ENCODE data around the gene RDH13.
"Not testable (repeated sequence)": the region's sequence is repeated elsewhere in the genome, so short reads cannot be mapped to it uniquely, and the experiment has no call there.

RDH13 gene

GRCh38 chr19:55079400-55080038 lies 16.6 kb upstream of the RDH13 start:
- no peak for DNase-seq (ENCODE audit: low read depth in 2 of 2, low spot score in 1 of 2)

GRCh38 chr19:55078996-55079395 lies 16.0 kb upstream of the RDH13 start:
- no peak for DNase-seq (ENCODE audit: low read depth in 2 of 2, low spot score in 1 of 2)

- no peak for DNase-seq (ENCODE audit: low read depth in 2 of 2, low spot score in 1 of 2)
These were observed 14.2 kb upstream of the RDH13 start for GRCh38 chr19:55077106-55077505.

- DNase-seq (ENCODE audit: low read depth in 2 of 2, low spot score in 1 of 2) = no peak
These were observed 13.4 kb upstream of the RDH13 start for GRCh38 chr19:55076321-55076720.

GRCh38 chr19:55075371-55075998 lies 12.5 kb upstream of the RDH13 start, which contains the start of gene EPS8L1:
TSS of gene EPS8L1 (plus strand) at chr19:55075869. CDS start at chr19:55076445, 576 bp downstream.
- no peak for DNase-seq (ENCODE audit: low read depth in 2 of 2, low spot score in 1 of 2)

- DNase-seq (ENCODE audit: low read depth in 2 of 2, low spot score in 1 of 2) = no peak
These were observed 9.0 kb upstream of the RDH13 start for GRCh38 chr19:55071913-55072312.

- no peak for DNase-seq (ENCODE audit: low read depth in 2 of 2, low spot score in 1 of 2)
These were observed 8.2 kb upstream of the RDH13 start for GRCh38 chr19:55071129-55071502.

GRCh38 chr19:55070466-55071128 lies 7.6 kb upstream of the RDH13 start:
- DNase-seq (ENCODE audit: low read depth in 2 of 2, low spot score in 1 of 2) = no peak

- DNase-seq (ENCODE audit: low read depth in 2 of 2, low spot score in 1 of 2) = no peak
These were observed 6.9 kb upstream of the RDH13 start for GRCh38 chr19:55069865-55070197.

- DNase-seq (ENCODE audit: low read depth in 2 of 2, low spot score in 1 of 2) = no peak
These were observed 6.3 kb upstream of the RDH13 start for GRCh38 chr19:55068950-55069864.

- no peak for DNase-seq (ENCODE audit: low read depth in 2 of 2, low spot score in 1 of 2)
These were observed 4.9 kb upstream of the RDH13 start for GRCh38 chr19:55067869-55068268.

- DNase-seq (ENCODE audit: low read depth in 2 of 2, low spot score in 1 of 2) = no peak
These were observed 3.3 kb upstream of the RDH13 start for GRCh38 chr19:55066107-55066709.

- not testable (repeated sequence) for DNase-seq (ENCODE audit: low read depth in 2 of 2, low spot score in 1 of 2)
These were observed 2.6 kb upstream of the RDH13 start for GRCh38 chr19:55065516-55065915.

GRCh38 chr19:55063492-55063843 lies 520 bp upstream of the RDH13 start:
- DNase-seq (ENCODE audit: low read depth in 2 of 2, low spot score in 1 of 2) = no peak

- not testable (repeated sequence) for DNase-seq (ENCODE audit: low read depth in 2 of 2, low spot score in 1 of 2)
These were observed 2.7 kb downstream of the RDH13 start for GRCh38 chr19:55060287-55060686.

- DNase-seq (ENCODE audit: low read depth in 2 of 2, low spot score in 1 of 2) = no peak
These were observed 4.0 kb downstream of the RDH13 start for GRCh38 chr19:55058781-55059610.

- no peak for DNase-seq (ENCODE audit: low read depth in 2 of 2, low spot score in 1 of 2)
These were observed 6.1 kb downstream of the RDH13 start for GRCh38 chr19:55056827-55057226.

GRCh38 chr19:55053735-55054134 lies 9.2 kb downstream of the RDH13 start:
- no peak for DNase-seq (ENCODE audit: low read depth in 2 of 2, low spot score in 1 of 2)

GRCh38 chr19:55050749-55051532 lies 12.0 kb downstream of the RDH13 start:
- DNase-seq (ENCODE audit: low read depth in 2 of 2, low spot score in 1 of 2) = no peak

- no peak for DNase-seq (ENCODE audit: low read depth in 2 of 2, low spot score in 1 of 2)
These were observed 14.5 kb downstream of the RDH13 start for GRCh38 chr19:55048446-55048845.
